Neural progenitor cell (in vitro differentiated cells): ENCODE data around the gene PACRG.

Experiments
- CTCF ChIP-seq: fragments of 200-600 bp; sonication (generic); IDR thresholded peaks from 2 replicates; pipeline ENCODE4 v1.5.1; 2017; ENCODE audit warnings: antibody characterized with exemption, mild to moderate bottlenecking
- EZH2 ChIP-seq: fragments of 200-600 bp; sonication (generic); IDR thresholded peaks from 2 replicates; pipeline ENCODE4 v1.6.1; 2017; ENCODE audit warnings: antibody characterized with exemption, mild to moderate bottlenecking, moderate library complexity
- EZH2phosphoT487 ChIP-seq: fragments of 200-600 bp; sonication (generic); IDR thresholded peaks from 2 replicates; pipeline ENCODE4 v1.6.1; 2017; ENCODE audit warnings: antibody characterized with exemption

DNA sequence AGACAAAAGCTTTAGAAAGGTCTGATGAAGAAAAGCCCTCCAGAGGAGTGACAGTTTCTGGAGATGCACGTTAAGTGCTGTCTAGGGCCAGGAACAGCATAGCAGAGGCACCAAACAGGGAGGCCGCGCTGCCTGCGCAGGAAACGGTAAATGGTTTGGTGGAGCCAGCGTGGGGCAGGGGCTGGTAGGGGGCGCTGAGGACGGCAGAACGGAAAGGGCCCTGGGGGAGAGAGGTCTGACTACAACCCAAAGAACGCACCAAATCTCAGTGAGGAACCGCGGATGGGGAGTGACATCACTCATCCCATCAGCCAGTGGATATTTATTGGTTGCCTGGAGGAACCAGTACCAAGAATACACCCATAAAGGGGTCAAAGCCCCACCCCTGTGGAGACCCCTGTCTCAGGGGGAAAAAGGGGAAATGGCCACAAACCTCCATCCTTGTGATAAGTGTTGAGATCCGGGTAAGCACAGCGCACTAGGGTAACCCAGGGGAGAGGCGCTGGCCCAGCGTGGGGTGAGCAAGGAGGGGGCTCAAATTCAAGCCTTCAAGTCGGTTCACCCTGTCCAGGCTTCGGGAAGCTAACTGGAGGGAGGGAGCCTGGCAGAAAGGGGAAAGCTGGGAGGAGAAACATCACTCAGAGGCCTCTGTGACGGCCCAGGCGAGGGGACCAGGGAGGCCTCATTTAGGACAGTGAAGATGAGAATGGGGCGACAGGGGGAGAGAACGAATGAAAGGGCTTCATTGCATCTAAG lies 437.6 kb downstream of the PACRG start:
- TF ChIP-seq CTCF (no peak), EZH2phosphoT487 (no peak), EZH2 (no peak)
